Measurements from ENCODE around the gene FRAS1. TPM values are rescaled to one million over a fixed set of nuclear protein-coding genes. Genes with fewer than 3 reads are reported as not detected.

FRAS1 gene
- total and polyA plus RNA-seq, 2 donors (not counting 3 experiments of a cell fraction or from before 2014, with no cell fraction given), result 1.4 to 3.6 TPM

- Histone ChIP-seq H3K4me2 (ENCODE audit: insufficient read depth, low read length) (no peak overlapping the region), H3K4me3 (replicated peaks in 1 of 3; ENCODE audit: insufficient read depth in 1 of 3, low read depth in 1 of 3, low read length in 3 of 3) (no peak overlapping the region), H3K36me3 (ENCODE audit: control insufficient read depth in 2 of 2, extremely low read depth in 1 of 2, insufficient read depth in 2 of 2, low read length in 2 of 2) (no peaks in the 10 kb centered on the region), H3K9ac (replicated peaks; ENCODE audit: extremely low read depth, insufficient read depth, low read length) (no peak overlapping the region), H3K79me2 (ENCODE audit: control insufficient read depth, insufficient read depth, low read length) (no peaks in the 10 kb centered on the region), H3K4me1 (ENCODE audit: control insufficient read depth, extremely low read depth, insufficient read depth, low read length) (no peaks in the 10 kb centered on the region), H4K20me1 (replicated peaks; ENCODE audit: control insufficient read depth, extremely low read depth, insufficient read depth, low read length) (no peaks in the 10 kb centered on the region), H3K9me3 (replicated peaks; ENCODE audit: control insufficient read depth, insufficient read depth, low read length) (no peaks in the 10 kb centered on the region), H3K27me3 (ENCODE audit: control insufficient read depth in 2 of 2, insufficient read depth in 2 of 2, low read length in 2 of 2) (no peaks in the 10 kb centered on the region), H3K9me1 (replicated peaks; ENCODE audit: control insufficient read depth, extremely low read depth, insufficient read depth, low read length) (no peaks in the 10 kb centered on the region), H2AFZ (ENCODE audit: low read depth, low read length) (no peak overlapping the region), H3K27ac (ENCODE audit: insufficient read depth, low read depth, low read length) (no peak overlapping the region)
- BruUV-seq (replicated peaks), result no TSS peak
- TF ChIP-seq JUN (IDR thresholded peaks at IDR 0.05; ENCODE audit: borderline replicate concordance, insufficient read depth, insufficient read length, low read depth) (no peak), MYC (IDR thresholded peaks at IDR 0.05; ENCODE audit: low read depth, low read length) (no peak), POLR2AphosphoS5 (IDR thresholded peaks at IDR 0.05; ENCODE audit: insufficient read depth, low read depth, low read length) (no peak), CTCF (IDR thresholded peaks at IDR 0.05; ENCODE audit: extremely low read depth in 1 of 2, insufficient read depth in 1 of 2, low read depth in 1 of 2, low read length in 2 of 2) (no peak)
- CTCF ChIA-PET, result no interaction called here
- FAIRE-seq (no peak), DNase-seq (ENCODE audit: low read depth, low spot score) (no peak)
- intact Hi-C loops (cut with micrococcal nuclease) (no loop called here), dilution Hi-C loops (cut with MboI; ENCODE audit: extremely low pct_ligation_motif_present, low sequenced_read_pairs) (no loop called here)
- POLR2A ChIA-PET, result no interaction called here
These were observed 235.2 kb downstream of the FRAS1 start for GRCh38 chr4:78292341-78292740.

- Histone ChIP-seq H2AFZ (ENCODE audit: low read depth, low read length) (no peak overlapping the region), H3K9me3 (replicated peaks; ENCODE audit: control insufficient read depth, insufficient read depth, low read length) (no peaks in the 10 kb centered on the region), H3K27ac (ENCODE audit: insufficient read depth, low read depth, low read length) (no peak overlapping the region), H3K79me2 (ENCODE audit: control insufficient read depth, insufficient read depth, low read length) (no peaks in the 10 kb centered on the region), H3K9ac (replicated peaks; ENCODE audit: extremely low read depth, insufficient read depth, low read length) (no peak overlapping the region), H3K9me1 (replicated peaks; ENCODE audit: control insufficient read depth, extremely low read depth, insufficient read depth, low read length) (no peaks in the 10 kb centered on the region), H3K4me3 (replicated peaks in 1 of 3; ENCODE audit: insufficient read depth in 1 of 3, low read depth in 1 of 3, low read length in 3 of 3) (no peak overlapping the region), H4K20me1 (replicated peaks; ENCODE audit: control insufficient read depth, extremely low read depth, insufficient read depth, low read length) (no peaks in the 10 kb centered on the region), H3K4me2 (ENCODE audit: insufficient read depth, low read length) (no peak overlapping the region), H3K4me1 (ENCODE audit: control insufficient read depth, extremely low read depth, insufficient read depth, low read length) (no peaks in the 10 kb centered on the region), H3K36me3 (ENCODE audit: control insufficient read depth in 2 of 2, extremely low read depth in 1 of 2, insufficient read depth in 2 of 2, low read length in 2 of 2) (no peaks in the 10 kb centered on the region), H3K27me3 (ENCODE audit: control insufficient read depth in 2 of 2, insufficient read depth in 2 of 2, low read length in 2 of 2) (no peaks in the 10 kb centered on the region)
- ChIA-PET CTCF (no interaction called here), POLR2A (no interaction called here)
- TF ChIP-seq EZH2 (IDR thresholded peaks at IDR 0.05; ENCODE audit: borderline replicate concordance, low read depth, low read length, severe bottlenecking) (no peak), GATA2 (IDR thresholded peaks at IDR 0.05; ENCODE audit: insufficient read depth, insufficient read length, low read depth, low read length) (no peak), POLR2A (IDR thresholded peaks at IDR 0.05; ENCODE audit: low read depth, low read length) (no peak), MYC (IDR thresholded peaks at IDR 0.05; ENCODE audit: low read depth, low read length) (no peak), MAX (IDR thresholded peaks at IDR 0.05; ENCODE audit: insufficient read depth, insufficient read length) (no peak), JUN (IDR thresholded peaks at IDR 0.05; ENCODE audit: borderline replicate concordance, insufficient read depth, insufficient read length, low read depth) (no peak), FOS (IDR thresholded peaks at IDR 0.05; ENCODE audit: borderline replicate concordance, insufficient read depth, low read length) (no peak), CTCF (IDR thresholded peaks at IDR 0.05; ENCODE audit: extremely low read depth in 1 of 2, insufficient read depth in 1 of 2, low read depth in 1 of 2, low read length in 2 of 2) (no peak), POLR2AphosphoS5 (IDR thresholded peaks at IDR 0.05; ENCODE audit: insufficient read depth, low read depth, low read length) (no peak)
- DNase-seq (ENCODE audit: low read depth, low spot score) (no peak), FAIRE-seq (no peak)
- intact Hi-C loops (cut with micrococcal nuclease), result no loop called here
- dilution Hi-C loops (cut with MboI; ENCODE audit: extremely low pct_ligation_motif_present, low sequenced_read_pairs), result no loop called here
- no TSS peak for BruUV-seq (replicated peaks)
These were observed 235.7 kb downstream of the FRAS1 start for GRCh38 chr4:78292856-78293255.

Data from endothelial cell of umbilical vein (primary cell).